ENCODE results near the gene RBBP5. TPM values are rescaled to one million over a fixed set of nuclear protein-coding genes. Genes with fewer than 3 reads are reported as not detected.

RBBP5 gene, protein sequence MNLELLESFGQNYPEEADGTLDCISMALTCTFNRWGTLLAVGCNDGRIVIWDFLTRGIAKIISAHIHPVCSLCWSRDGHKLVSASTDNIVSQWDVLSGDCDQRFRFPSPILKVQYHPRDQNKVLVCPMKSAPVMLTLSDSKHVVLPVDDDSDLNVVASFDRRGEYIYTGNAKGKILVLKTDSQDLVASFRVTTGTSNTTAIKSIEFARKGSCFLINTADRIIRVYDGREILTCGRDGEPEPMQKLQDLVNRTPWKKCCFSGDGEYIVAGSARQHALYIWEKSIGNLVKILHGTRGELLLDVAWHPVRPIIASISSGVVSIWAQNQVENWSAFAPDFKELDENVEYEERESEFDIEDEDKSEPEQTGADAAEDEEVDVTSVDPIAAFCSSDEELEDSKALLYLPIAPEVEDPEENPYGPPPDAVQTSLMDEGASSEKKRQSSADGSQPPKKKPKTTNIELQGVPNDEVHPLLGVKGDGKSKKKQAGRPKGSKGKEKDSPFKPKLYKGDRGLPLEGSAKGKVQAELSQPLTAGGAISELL
- total RNA-seq (2022; extraction: Qiagen RNA extraction): 11.2 to 16.5 TPM (median 11.5 TPM) in 5 replicates

DNA sequence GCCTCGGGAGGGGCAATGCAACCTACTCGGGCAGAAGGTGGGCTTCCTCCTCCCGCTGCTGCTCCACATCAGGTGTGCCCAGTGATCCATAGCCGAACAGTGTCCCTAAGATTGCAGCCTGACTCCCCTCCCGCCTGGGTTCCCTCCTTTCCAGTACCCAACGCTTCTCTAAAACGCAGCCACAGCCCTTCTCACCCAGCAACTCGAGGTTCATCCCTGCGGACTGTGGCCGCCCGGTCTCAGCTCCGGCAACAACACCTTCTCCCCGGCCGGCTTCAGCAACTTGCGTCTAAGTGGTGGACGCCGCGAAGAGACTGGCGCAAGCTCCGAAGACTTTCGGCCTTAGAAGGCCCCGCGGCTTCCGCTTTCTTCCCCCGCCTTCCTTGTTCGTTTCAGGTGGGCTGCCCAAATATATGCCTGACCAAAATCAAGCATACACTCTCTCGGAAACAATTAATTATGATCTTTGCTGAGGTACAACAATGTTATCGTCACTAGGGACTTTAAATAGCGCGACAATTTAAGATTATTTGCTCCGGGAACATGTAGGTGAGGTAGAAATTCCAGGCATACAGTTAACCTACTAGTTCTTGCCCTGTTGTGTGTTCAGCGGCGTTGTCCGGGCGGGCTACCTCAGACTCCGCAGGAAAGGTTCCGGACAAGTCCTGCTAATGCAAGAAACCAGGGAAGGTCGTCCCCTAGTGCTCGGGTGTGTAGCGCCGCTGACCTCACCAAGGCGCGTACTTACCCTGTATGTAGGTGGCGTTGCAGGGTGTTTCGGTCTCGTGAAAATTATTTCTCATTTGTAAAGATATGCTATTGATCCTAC is at the start of gene RBBP5:
RBBP5 (minus strand) TSS at position 319 of the 829 bp plus-strand sequence; CDS start at position 214, 105 bp downstream.

DNA sequence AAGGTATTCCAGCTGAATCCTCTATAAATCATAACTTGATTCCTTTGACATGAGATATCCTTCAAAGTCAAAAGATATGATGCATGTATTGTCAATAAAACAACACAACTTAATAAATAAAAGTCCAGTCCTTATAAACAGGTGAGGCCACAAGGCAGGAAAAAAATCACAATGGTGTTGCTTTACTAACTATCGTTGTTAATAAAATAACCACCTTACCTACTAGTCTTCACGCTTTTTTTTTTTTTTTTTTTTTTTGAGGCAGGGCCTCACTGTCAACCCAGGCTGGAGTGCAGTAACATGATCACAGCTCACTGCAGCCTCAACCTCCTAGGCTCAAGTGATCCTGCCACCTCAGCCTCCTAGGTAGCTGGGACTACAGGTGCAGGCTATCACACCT is 37.4 kb downstream of the RBBP5 start, which contains the start of gene TMEM81:
TMEM81 (minus strand) TSS at position 101 of the 400 bp plus-strand sequence. CDS start 140 bp downstream, outside the sequence.

DNA sequence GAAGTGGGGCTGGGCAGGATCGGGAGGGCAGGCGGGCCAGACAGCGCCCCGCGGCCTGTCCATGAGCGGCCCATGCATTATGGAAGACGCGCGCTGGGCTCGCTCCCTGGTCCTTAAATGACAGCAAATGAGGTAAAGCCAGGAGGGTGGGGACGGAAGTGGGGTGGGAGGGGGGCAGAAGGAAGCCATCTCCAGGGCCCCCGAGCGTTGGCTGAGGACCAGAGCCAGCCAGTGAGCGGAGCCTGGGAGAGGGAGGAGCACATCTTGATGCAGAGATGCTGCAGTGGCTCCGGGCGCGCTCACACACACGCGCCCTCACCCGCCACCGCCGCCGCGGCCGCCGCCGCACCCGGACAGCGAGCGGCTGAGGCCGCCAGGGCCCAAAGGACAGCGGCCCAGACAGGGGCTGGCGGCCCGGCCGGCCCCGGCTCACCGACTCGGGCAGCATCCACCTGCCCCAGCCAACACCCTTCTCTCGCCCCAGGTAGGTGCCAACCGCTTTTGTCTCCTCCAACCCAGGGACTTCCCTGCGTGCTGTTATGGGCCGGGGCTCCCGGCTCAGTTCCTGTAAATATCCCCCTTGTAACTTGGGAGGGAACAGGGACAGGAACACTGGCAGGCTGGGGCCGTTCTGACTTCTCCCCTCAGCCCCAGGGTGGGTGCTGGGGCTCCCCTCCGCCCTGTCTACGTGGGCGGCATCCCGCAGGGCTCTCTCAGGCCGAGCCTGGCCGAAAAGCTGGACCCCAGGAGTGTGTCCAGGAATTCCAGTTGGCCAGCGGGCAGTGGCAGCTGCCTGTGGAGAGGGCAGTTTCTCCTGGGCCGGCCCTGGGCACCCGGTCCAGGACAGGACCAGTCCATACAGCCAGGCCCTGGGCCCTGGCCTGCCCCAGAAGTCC is 78.6 kb downstream of the RBBP5 start, which contains the start of gene CNTN2:
CNTN2 (plus strand) TSS at position 302 of the 896 bp plus-strand sequence. CDS start 9,974 bp downstream, outside the sequence.

Other genes starting within 250 kb of the RBBP5 start
- 0.02 to 0.05 TPM in 2 of 5 replicates, not detected in the others for gene CNTN2, start 78.8 kb downstream of the RBBP5 start, total RNA-seq (2022; extraction: Qiagen RNA extraction)
- gene TMEM81, start 37.5 kb downstream of the RBBP5 start, total RNA-seq (2022; extraction: Qiagen RNA extraction): 1.7 to 3.1 TPM (median 2.1 TPM) in 5 replicates
- 6.9 to 10.7 TPM (median 8.6 TPM) in 5 replicates for gene DSTYK, start 89.7 kb upstream of the RBBP5 start, total RNA-seq (2022; extraction: Qiagen RNA extraction)
- 1.2 to 1.9 TPM (median 1.5 TPM) in 5 replicates for gene TMCC2, start 106.0 kb upstream of the RBBP5 start, total RNA-seq (2022; extraction: Qiagen RNA extraction)
- 25.4 to 29.7 TPM (median 28.4 TPM) in 5 replicates for gene NUAK2, start 199.8 kb upstream of the RBBP5 start, total RNA-seq (2022; extraction: Qiagen RNA extraction)
- 0.55 to 1.2 TPM (median 0.75 TPM) in 5 replicates for gene KLHDC8A, start 234.9 kb upstream of the RBBP5 start, total RNA-seq (2022; extraction: Qiagen RNA extraction)

Data from A549 treated with Hydrocortisone at 1 μM for 4 hours (cell line).